Gastroesophageal sphincter (tissue), 4 donors: ENCODE results near the gene PDE4A. TPM values are rescaled to one million over a fixed set of nuclear protein-coding genes. Genes with fewer than 3 reads are reported as not detected.

Experiments used
- ATAC-seq: fragments of 150-250 bp; one replicate; pipeline ENCODE4 v1.9.1; 2016; ENCODE audit warnings: mild to moderate bottlenecking, moderate library complexity
- H3K27ac ChIP-seq, 4 donors: fragments of 200-600 bp; sonication (generic) in 3 of 4; 1 replicate in 3 of 4; 2 replicates in 1 of 4; pipeline ENCODE4 v1.5.1; 2016 to 2019
- H3K27me3 ChIP-seq: fragments of 200-600 bp; sonication (generic); one replicate; pipeline ENCODE4 v1.5.1; 2019
- H3K36me3 ChIP-seq, 2 donors: fragments of 200-600 bp; sonication (generic); one replicate each; pipeline ENCODE4 v1.5.1; 2019; ENCODE audit warnings: control low read depth in 1 of 2
- H3K4me1 ChIP-seq, 3 donors: fragments of 200-600 bp; sonication (generic); 1 replicate in 2 of 3; 2 replicates in 1 of 3; pipeline ENCODE4 v1.5.1; 2016 to 2019; ENCODE audit warnings: control low read depth in 2 of 3
- H3K4me3 ChIP-seq, 2 donors: fragments of 200-600 bp; sonication (generic); one replicate each; pipeline ENCODE4 v1.5.1; 2019; ENCODE audit warnings: mild to moderate bottlenecking in 1 of 2, moderate library complexity in 1 of 2
- H3K9me3 ChIP-seq, 3 donors: fragments of 200-600 bp; sonication (generic); one replicate each; pipeline ENCODE4 v1.5.1; 2017 to 2019; ENCODE audit warnings: control low read depth in 2 of 3
- CTCF ChIP-seq, 4 experiments: fragments of 200-600 bp in 2 of 4; fragments of 450-650 bp in 2 of 4; sonication (generic) in 1 of 4; IDR thresholded peaks; one replicate each; pipeline ENCODE4 v1.5.1; 2017 to 2019; ENCODE audit warnings: antibody characterized with exemption in 4 of 4, mild to moderate bottlenecking in 2 of 4, moderate library complexity in 2 of 4
- EP300 ChIP-seq: sonication (generic); formaldehyde crosslinking; IDR thresholded peaks from one replicate; pipeline ENCODE4 v1.6.1; 2017; ENCODE audit warnings: antibody characterized with exemption, mild to moderate bottlenecking
- POLR2A ChIP-seq, 2 donors: fragments of 450-650 bp; IDR thresholded peaks; one replicate each; pipeline ENCODE4 v1.6.1; 2017; ENCODE audit warnings: antibody characterized with exemption in 2 of 2, mild to moderate bottlenecking in 2 of 2, moderate library complexity in 1 of 2
- POLR2AphosphoS5 ChIP-seq: sonication (generic); formaldehyde crosslinking; IDR thresholded peaks from one replicate; pipeline ENCODE4 v1.6.1; 2017; ENCODE audit warnings: antibody characterized with exemption
- WGBS, 2 donors: methylation state at CpG; one replicate each; pipeline ENCODE4 v1.1.5; 2018; ENCODE audit warnings: low coverage in 1 of 2; 5-methylcytosine and 5-hydroxymethylcytosine counted together
- total RNA-seq, 4 donors: library from RNA; depleted of rRNA; stranded (reverse); fragments of >200 nt; gene quantifications; one replicate each; pipeline ENCODE4 v1.1.0, GENCODE V29; 2016

PDE4A gene
- total RNA-seq, 4 donors from 2014 or later = 7.3 to 22.5 (median 10.0) TPM

GRCh38 chr19:10389863-10390262 lies 30.5 kb upstream of the PDE4A start:
- ATAC-seq = no peak
- Histone ChIP-seq H3K9me3 (no peaks in the 10 kb centered on the region), H3K4me1 (peaks cover 0 to 8% (median 3%) of the 10 kb centered on the region in 3 donors), H3K27me3 (no peaks in the 10 kb centered on the region), H3K27ac (no peak overlapping the region), H3K36me3 (peaks cover 0 to 42% of the 10 kb centered on the region in 2 donors), H3K4me3 (no peak overlapping the region)
- WGBS, 2 donors = 74 to 100% methylated on average over 1 to 4 of the region's 12 CpGs
- TF ChIP-seq POLR2AphosphoS5 = no peak

- 28 to 53% methylated on average over 5 to 6 of the region's 9 CpGs for WGBS, 2 donors
- ATAC-seq = peak; percentile 54
- Histone ChIP-seq H3K4me3 (no peak overlapping the region), H3K27me3 (no peaks in the 10 kb centered on the region), H3K9me3 (no peaks in the 10 kb centered on the region), H3K36me3 (peaks cover 0 to 51% of the 10 kb centered on the region in 2 donors), H3K27ac (no peak overlapping the region), H3K4me1 (peaks cover 0 to 8% (median 3%) of the 10 kb centered on the region in 3 donors)
- no peak for TF ChIP-seq POLR2A (IDR thresholded peaks at IDR 0.05)
- peak in 3 of 4 experiments; percentile 77 to 87 (median 79) for TF ChIP-seq CTCF (IDR thresholded peaks at IDR 0.05)
Observed at GRCh38 chr19:10390652-10391286, 29.6 kb upstream of the PDE4A start.

GRCh38 chr19:10392120-10392519 lies 28.2 kb upstream of the PDE4A start:
- H3K36me3 ChIP-seq = peaks cover 0 to 63% of the 10 kb centered on the region in 2 donors
- peaks cover 0 to 8% (median 3%) of the 10 kb centered on the region in 3 donors for H3K4me1 ChIP-seq
- H3K27ac ChIP-seq = no peak overlapping the region
- TF ChIP-seq CTCF (IDR thresholded peaks at IDR 0.05) = no peak
- TF ChIP-seq POLR2AphosphoS5 = no peak
- no peak for TF ChIP-seq EP300
- no peak for TF ChIP-seq POLR2A (IDR thresholded peaks at IDR 0.05)
- H3K4me3 ChIP-seq = no peak overlapping the region
- no peaks in the 10 kb centered on the region for H3K9me3 ChIP-seq
- H3K27me3 ChIP-seq = no peaks in the 10 kb centered on the region
- WGBS, 2 donors = 79 to 80% methylated on average over 4 to 6 of the region's 6 CpGs
- no peak for ATAC-seq

GRCh38 chr19:10393137-10393536 lies 27.2 kb upstream of the PDE4A start:
- Histone ChIP-seq H3K4me1 (peaks cover 0 to 13% (median 3%) of the 10 kb centered on the region in 3 donors), H3K36me3 (peaks cover 0 to 63% of the 10 kb centered on the region in 2 donors), H3K27ac (no peak overlapping the region), H3K9me3 (no peaks in the 10 kb centered on the region), H3K27me3 (no peaks in the 10 kb centered on the region), H3K4me3 (no peak overlapping the region)
- ATAC-seq = no peak
- WGBS, 2 donors = 100% methylated on average over 2 of the region's 24 CpGs; no CpG with 5 or more reads in 1 of the 2 donors
- TF ChIP-seq EP300 (no peak), CTCF (IDR thresholded peaks at IDR 0.05) (no peak), POLR2A (IDR thresholded peaks at IDR 0.05) (no peak), POLR2AphosphoS5 (no peak)

GRCh38 chr19:10395003-10395402 lies 25.3 kb upstream of the PDE4A start:
- no peak overlapping the region for H3K4me3 ChIP-seq
- WGBS, 2 donors = 96% methylated on average over 4 of the region's 12 CpGs; no CpG with 5 or more reads in 1 of the 2 donors
- no peak for ATAC-seq
- H3K27me3 ChIP-seq = no peaks in the 10 kb centered on the region
- H3K36me3 ChIP-seq = peaks cover 0 to 65% of the 10 kb centered on the region in 2 donors
- no peak overlapping the region for H3K27ac ChIP-seq
- peaks cover 0 to 22% (median 1%) of the 10 kb centered on the region in 3 donors for H3K4me1 ChIP-seq
- H3K9me3 ChIP-seq = no peaks in the 10 kb centered on the region
- TF ChIP-seq EP300 (no peak), POLR2AphosphoS5 (no peak), POLR2A (IDR thresholded peaks at IDR 0.05) (no peak), CTCF (IDR thresholded peaks at IDR 0.05) (no peak)
